ENCODE data around the gene PRKAR1A.

- TF ChIP-seq POLR2AphosphoS5 (IDR thresholded peaks at IDR 0.05; ENCODE audit: low read depth, low read length) (no peak), PHF8 (conservative IDR thresholded peaks at IDR 0.05; ENCODE audit: low read depth, low read length) (no peak), RAD21 (IDR thresholded peaks at IDR 0.05 in 1 of 2, conservative IDR thresholded peaks at IDR 0.05 in 1 of 2; ENCODE audit: low read depth in 2 of 2, low read length in 2 of 2) (no peak), EZH2 (IDR thresholded peaks at IDR 0.05; ENCODE audit: low read depth, low read length, severe bottlenecking) (no peak), CTCF (IDR thresholded peaks at IDR 0.05; ENCODE audit: control extremely low read depth in 1 of 3, insufficient read depth in 1 of 3, low read depth in 1 of 3, low read length in 3 of 3) (no peak), YY1 (IDR thresholded peaks at IDR 0.05; ENCODE audit: low read depth, low read length) (no peak)
These were observed 67.1 kb downstream of the PRKAR1A start for GRCh38 chr17:68579194-68579927.
